ENCODE data around the gene SLX4.

- TF ChIP-seq CTCF (conservative IDR thresholded peaks at IDR 0.05) (no peak), ZFX (IDR thresholded peaks at IDR 0.05) (no peak)
Measured at GRCh38 chr16:3594316-3595109, 16.9 kb downstream of the SLX4 start.

All from C4-2B (cell line).